GM10248 (cell line): Measurements from ENCODE around the gene NOS3.

Source experiments
- CTCF ChIA-PET: fragments of 300-600 bp; sonication (Branson Sonifier 250); formaldehyde crosslinking; extraction: SDS; loops from one replicate; lab custom pipeline; 2021; ENCODE audit warnings: antibody characterized with exemption; lab: Yijun Ruan, JAX
- POLR2A ChIA-PET: fragments of 350-650 bp; sonication (Branson Sonifier 250); formaldehyde crosslinking; extraction: SDS; loops from one replicate; lab custom pipeline; 2020; ENCODE audit warnings: antibody characterized with exemption; lab: Yijun Ruan, JAX
- DNase-seq: peaks from one replicate; pipeline ENCODE4 v3.0.0; 2012; ENCODE audit errors: extremely low spot score
- CTCF ChIP-seq: IDR thresholded peaks from 2 replicates; pipeline ENCODE4 v1.5.1; 2012; ENCODE audit warnings: mild to moderate bottlenecking, low read depth; ENCODE audit errors: extremely low read depth, missing control alignments, control extremely low read depth

The NOS3 gene

GRCh38 chr7:151061213-151062110 lies 70.6 kb downstream of the NOS3 start:
- DNase-seq: no peak
- ChIA-PET POLR2A (no interaction called here), CTCF (interaction anchor here (2.1 to 2.5 kb wide), 2 partner anchors 15 to 42 kb away, joined by 4 to 7 read pairs; no protein-coding TSS in a partner anchor)
- TF ChIP-seq CTCF: no peak

GRCh38 chr7:151062111-151062398 lies 71.2 kb downstream of the NOS3 start:
- no peak for DNase-seq
- CTCF ChIA-PET: interaction anchor here (0.8 to 2.5 kb wide), 3 partner anchors 14 to 49 kb away, joined by 4 to 7 read pairs (median 4); no protein-coding TSS in a partner anchor
- POLR2A ChIA-PET: interaction anchor here (0.6 kb wide), 1 partner anchor 24 kb away, joined by 3 read pairs; the partner anchor contains the start of gene AGAP3
- TF ChIP-seq CTCF: no peak

- ChIA-PET POLR2A (interaction anchor here (0.6 kb wide), 1 partner anchor 23 kb away, joined by 3 read pairs; the partner anchor contains the start of gene AGAP3), CTCF (interaction anchor here (0.8 to 2.5 kb wide), 3 partner anchors 14 to 49 kb away, joined by 4 to 7 read pairs (median 4); no protein-coding TSS in a partner anchor)
- no peak for DNase-seq
- no peak for TF ChIP-seq CTCF
Measured at GRCh38 chr7:151062399-151063211, 71.8 kb downstream of the NOS3 start.

GRCh38 chr7:151063212-151063561 lies 72.4 kb downstream of the NOS3 start:
- CTCF ChIA-PET: interaction anchor here (2.5 kb wide), 1 partner anchor 13 kb away, joined by 7 read pairs; no protein-coding TSS in a partner anchor
- DNase-seq: no peak

More at GRCh38 chr7:151063212-151063561, 72.4 kb downstream of the NOS3 start:
- TF ChIP-seq CTCF: no peak
- POLR2A ChIA-PET: no interaction called here
